GM15510 (cell line): Measurements from ENCODE around the gene NXPH1.

Experiments used
- POLR2A ChIP-seq: IDR thresholded peaks from 3 replicates; pipeline ENCODE4 v1.6.1; 2011; ENCODE audit warnings: borderline replicate concordance; ENCODE audit not compliant: insufficient read length; ENCODE audit errors: extremely low read depth

The NXPH1 gene

DNA sequence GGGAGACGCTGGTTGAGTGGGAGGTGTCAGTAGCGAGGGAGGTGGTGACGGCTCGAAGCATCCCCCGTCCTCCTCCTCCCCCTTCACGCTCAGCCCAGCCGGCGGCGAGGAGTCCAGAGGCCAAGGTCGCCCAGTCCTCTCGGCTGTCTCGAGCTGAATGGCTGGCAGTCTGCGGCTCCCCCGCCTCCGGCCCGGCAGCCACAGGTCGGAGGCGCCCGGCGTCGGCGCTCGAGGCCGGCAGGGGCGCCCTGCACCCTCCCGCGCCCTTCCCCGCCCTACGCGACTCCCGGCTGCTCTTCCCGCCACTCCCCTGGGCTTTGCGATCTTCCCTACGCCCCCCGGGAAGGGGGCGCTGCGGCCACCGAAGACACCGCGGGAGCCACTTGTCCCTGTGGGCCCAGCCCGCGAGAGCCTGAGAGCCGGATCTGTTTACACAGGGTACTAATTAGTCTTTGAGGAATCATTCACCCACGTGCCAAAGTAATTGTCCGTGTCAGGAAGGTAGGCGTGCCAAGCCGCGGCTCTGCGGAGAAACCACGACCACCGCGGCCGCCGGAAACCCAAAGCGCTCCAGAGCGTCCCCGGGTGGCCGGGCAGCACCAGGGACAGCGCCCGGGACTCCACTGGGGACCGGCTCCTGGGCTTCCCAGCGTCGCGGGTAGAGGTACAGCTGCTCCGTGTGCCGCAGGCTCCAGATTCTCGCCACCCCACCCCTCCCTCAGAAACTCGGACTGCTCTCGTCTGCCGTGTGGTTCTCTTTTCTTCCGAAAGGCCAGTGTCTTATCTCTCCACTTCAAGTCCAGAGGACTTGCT lies at the start of gene NXPH1:
Gene NXPH1 (plus strand): TSS at position 133 of the 813 bp plus-strand sequence.
- no peak for TF ChIP-seq POLR2A

DNA sequence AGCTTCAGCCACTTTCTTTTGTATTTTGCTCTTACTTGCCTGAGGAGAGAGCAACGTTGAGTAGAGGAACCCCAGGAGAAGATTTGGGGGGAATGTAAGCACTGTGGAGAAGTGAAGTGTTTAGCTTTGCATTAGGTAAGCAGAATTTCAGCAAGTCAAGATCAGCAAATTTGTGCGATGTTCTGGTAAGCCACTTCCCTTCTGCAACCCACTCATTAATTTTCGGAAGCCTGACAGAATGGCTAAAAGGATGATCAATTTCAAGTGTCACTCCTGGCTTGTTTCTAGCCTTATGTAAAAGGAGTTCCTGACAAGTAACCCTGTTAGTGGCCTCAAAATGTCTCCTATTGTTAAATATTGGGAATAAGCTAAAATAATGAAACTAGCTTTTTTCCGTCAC lies 48.5 kb upstream of the NXPH1 start:
- TF ChIP-seq POLR2A, result no peak

DNA sequence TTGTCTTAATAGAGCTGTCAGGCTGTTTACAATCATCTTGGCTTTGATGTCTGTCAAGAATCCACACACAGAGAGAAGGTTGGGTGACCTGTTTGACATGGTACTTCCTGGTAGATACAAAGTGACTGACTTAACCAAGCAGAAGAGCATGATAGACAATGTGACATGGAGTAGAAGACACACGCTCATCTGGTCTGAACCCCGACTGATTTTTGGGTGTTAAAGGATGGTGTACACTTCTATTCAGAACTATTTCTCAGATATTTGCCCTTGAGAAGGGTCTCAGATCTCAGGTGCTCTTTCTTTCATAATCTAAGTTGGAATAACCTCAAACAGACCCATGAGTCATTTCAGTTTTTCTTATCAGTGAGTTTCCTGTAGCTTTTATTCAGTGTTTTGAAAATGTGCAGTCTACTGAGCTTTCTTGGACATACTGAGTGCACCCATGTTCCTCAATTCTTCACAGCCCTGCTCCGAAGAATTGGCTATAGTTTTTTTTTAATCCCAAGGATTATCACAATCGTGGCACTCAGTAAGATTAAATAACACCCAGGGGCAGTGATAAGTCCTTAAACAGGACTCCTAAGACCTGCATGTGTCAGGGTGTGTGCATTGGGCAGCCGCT lies 46.4 kb upstream of the NXPH1 start:
- no peak for TF ChIP-seq POLR2A

DNA sequence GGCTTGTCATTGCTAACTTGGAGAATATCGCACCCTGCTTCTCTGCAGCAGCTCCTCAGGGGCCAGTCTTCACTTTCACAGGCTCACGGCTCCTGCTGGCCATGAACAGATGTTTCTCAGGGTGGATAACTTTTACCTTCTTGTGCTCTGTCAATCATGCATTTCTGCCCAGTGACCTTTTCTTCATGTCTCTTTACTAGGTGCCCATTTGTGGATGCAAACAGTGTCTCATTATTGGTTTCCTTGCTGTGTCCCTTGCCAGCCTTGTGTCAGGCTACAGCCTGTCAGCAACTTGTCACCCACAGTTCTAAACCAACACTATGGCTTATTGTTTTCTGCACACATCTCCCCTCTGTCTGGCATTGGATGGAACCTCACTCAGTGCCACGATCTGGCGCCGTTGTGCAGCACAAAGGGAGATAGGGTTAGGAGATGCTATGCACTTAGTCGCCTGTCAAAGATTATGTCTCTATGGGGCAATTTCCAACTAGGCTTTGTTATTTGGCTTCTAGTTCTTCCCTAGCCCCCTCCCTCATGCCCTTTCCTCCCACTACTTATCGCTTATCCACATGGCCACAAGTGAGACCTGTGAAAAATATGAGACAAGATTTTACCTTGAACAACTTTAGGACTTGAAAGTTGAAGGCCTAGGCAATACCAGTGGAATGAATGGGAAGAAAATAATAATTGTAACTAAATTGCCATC lies 45.7 kb upstream of the NXPH1 start:
- TF ChIP-seq POLR2A, result no peak

DNA sequence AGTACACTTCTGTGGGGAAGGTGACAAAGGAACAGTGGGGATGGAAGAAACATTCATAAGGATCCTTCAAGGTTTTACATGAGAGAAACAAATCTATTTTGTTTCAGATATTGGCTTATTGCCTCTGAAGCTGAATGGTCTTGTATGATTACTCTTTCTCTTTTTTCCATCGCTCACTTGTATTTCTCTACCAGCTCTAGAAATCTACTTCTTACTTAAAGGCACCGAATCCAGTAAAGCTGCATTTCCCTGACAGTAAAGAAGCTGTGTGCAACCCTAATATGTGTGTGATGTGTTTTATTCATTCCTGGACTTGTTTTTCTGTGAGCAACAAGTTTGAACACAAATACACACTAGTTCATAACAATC lies 45.2 kb upstream of the NXPH1 start:
- TF ChIP-seq POLR2A, result no peak

DNA sequence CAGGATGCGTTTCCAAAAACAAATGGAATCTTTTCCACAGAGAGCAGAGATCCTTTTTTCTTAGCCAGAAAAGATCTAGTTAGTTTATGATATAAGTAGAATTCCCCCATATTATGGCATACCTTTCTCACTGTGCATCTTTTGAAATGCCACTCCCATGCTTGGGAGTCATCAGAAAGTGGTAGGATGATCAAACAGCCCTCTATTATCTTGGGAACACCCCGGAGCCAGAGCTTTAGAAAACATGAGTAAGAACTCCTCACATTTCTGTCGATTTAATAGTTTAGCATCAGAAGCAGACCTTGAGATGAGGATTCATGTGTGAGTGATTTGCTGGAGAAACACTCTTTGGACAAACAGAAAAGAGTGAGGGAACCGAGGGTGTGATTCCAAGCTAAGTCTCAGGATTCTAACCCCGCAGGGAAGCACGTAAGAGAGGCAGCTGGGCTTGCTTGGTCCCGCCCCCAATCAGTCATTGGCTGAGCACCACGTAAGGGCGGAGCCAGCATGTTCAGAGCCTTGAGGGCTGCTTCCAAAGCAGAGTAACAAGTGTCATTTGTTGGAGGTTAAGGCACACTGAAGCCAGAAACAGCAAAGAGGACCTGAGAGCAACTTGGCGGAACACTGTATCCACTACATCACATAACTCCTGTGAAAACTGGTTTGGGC lies 43.7 kb upstream of the NXPH1 start:
- no peak for TF ChIP-seq POLR2A

DNA sequence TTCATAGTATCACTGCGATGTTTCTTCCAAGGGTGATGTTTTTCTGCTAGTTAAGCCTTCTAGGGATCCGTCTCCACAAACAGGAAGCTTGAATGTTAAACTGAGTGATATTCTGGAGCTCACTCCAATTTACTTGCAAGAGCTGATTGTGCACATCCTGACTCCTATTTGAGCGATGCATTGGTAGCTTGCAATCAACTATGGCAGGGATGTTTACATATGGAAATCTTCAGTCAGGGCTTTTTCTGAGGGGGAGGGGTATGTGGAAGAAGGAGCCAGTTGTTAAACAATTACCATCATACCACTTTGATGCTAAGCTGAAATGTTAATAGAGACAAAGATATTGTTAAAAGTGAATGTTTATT lies 43.2 kb upstream of the NXPH1 start:
- TF ChIP-seq POLR2A, result no peak

DNA sequence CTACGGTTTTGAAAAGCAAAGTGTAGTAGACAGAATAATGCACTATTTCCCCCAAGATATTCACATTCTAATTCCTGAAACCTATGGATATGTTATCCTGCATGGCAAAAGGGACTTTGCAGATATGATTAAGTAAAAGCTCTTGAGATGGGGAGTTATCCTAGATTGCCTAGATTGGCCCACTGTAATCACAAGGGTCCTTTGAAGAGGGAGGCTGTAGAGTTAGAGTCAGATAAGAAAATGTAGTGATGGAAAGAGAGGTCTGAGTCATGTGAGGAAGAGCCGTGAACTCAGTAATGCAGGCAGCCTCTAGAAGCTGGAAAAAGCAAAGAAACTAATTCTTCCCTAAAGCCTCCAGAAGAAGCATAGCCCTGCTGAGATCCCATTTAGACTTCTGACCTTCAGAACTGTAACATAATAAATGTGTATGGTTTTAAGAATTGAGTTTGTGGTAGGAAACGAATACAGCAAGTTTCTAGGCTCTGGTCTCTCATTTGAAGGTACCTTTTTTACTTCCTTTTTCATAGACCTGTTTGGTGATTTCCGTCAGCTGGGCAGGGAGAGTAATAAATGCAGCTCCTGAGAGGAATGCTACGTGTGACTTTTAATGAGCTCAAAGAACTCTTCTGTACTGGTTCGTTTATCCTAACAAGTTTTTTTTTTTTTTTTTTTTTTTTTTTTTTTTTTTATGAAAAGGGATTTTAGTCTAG lies 41.9 kb upstream of the NXPH1 start:
- no peak for TF ChIP-seq POLR2A

DNA sequence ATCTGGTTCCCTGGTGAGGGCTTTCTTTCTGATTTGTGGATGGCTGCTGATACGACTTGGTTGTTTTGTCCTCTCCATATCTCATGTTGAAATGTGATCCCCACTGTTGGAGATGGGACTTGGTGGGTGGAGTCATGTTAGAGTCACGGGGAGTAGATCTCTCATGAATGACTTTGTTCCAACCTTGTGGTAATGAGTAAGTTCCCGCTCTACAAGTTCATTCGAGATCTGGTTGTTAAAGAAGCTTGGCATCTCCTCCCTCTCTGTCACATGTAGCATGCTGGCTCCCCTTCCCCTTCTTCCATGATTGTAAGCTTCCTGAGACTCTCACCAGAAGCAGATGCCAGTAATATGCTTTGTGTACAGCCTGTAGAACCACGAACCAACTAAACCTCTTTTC lies 37.1 kb upstream of the NXPH1 start:
- TF ChIP-seq POLR2A, result no peak

DNA sequence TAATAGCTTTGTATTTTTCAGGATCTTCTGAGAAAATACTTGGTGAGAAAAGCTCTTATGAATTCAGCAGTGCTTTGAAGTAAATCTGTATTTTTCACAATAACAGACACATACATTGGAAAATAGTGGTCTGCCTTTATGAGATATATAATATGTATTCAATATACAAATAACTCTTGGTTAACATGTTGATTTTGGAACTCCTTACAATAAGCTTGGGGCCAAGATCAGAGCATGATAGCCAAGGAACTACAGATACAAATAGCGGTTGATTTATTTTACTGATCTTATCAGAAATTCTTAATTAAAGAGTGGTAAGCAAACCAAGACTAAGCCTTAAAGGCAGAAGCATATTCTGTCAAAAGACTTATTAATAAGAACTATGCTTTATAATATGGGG lies 24.5 kb upstream of the NXPH1 start:
- no peak for TF ChIP-seq POLR2A

DNA sequence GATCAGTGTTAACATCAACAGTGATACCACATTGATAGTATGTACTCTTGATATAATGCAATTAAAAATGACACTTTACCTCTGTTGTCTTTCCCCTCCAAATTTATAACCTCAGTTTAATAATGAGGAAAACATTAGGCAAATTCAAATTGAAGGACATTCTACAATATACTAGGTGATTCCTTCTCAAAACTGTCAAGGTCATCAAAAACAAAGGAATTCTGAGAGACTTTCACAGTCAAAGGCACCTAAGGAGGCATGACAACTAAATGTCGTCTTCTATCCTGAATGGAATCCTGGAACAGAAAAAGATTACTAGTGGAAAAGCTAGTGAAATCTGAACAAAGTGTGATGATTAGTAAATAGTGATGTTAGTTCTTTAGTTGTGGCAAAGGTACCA lies 22.3 kb upstream of the NXPH1 start:
- TF ChIP-seq POLR2A, result no peak

DNA sequence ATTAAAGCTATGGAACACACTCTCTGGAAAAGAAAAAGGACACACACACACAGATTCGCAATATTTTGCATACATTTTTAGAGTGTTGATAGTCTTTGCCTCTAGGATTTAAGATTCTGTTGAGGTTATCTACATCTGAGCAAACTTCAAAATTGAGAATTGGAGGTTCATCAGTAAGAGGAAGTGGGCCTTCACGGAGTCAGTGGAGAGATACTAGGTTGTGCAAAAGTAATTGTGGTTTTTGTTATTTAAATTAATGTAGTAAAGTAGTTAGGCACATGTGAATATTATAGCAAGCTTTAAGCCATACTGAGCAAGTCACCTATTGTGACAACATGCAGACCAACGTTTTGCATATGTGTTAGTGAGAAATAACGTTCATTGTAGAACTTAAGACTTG lies 19.8 kb upstream of the NXPH1 start:
- TF ChIP-seq POLR2A, result no peak

DNA sequence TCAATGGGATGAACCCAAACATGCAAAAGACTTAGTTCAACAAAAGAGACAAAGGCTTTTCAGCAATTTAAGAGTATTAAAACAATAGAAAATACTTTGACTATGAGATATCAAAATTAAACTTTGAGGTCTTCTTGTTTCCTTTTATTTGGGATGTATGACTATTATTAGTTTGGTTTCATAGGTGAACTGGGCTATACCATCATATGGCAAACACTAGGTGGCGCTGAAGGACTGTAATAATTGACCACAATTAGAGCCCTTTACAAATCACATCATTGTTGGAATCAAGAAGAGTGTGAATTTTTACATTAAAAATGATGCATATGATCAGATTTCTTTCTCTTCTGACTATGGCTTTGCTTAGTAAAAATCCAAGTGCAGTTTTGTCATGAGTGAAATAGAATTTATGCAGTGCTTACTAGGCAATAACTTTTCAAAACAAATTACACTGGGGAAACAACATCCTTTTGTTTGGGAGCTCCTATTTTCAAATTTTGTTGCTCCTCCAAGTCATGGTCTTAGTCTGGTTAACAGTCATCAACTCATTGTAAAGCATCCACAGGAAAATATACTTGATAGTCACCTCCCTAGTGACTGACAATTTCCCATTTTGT lies 14.7 kb upstream of the NXPH1 start:
- TF ChIP-seq POLR2A, result no peak

DNA sequence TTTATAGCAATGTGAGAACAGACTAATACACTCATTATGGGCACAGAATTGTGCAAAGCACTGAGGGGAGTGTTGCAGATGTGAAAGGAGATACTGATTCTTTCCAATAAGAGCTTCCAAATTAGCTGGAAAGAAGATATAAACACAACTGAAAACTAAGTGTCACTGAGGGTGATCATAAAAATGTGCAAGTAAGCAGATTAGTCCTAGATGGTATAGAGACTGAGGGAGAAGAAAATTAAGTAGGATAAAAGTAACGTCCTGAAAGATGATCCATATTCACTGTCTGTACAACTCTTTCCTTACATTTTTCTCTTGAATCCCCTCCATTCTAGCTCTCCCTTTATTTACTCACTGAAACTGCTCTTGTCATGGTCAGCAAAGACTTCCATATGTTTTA lies 11.2 kb upstream of the NXPH1 start:
- no peak for TF ChIP-seq POLR2A

DNA sequence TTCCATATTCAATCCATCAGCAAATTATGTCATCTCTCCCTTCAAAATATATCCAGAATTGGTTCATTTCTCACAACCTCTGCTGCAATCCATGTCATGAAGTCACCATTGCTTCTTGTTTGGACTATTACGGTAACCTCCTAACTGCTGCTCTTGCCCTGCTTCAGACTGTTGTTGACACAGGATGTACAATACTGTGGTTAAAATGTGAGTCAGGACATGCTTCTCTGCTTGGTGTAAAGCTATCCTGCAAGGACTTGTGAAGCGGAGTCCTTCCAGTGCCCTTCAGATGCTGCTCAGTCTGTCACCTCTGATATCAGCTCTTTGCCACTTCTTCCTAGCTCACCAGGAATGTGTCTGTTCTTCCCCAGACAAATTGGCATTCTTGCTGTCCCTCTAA lies 10.4 kb upstream of the NXPH1 start:
- no peak for TF ChIP-seq POLR2A

DNA sequence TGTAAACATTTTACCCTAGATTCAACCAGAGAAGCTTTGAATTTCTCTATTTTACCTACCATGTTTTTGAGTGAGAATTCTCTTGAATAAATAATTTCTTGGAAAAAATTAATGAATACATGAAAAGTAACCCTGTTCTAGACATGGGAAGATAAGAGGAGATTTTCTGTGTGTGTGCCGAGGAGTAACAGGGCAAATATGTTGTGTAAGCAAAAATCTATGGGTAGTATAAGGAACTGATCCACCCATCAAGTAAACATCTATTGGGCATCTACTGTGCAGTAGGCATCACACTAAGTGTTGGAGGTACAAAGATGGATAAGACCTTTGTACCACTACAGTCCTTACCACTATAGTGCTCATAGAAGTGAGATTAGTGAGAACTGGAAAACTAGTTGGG lies 8.2 kb upstream of the NXPH1 start:
- no peak for TF ChIP-seq POLR2A
